ENCODE results near the gene NAALADL2.

Gene NAALADL2

DNA sequence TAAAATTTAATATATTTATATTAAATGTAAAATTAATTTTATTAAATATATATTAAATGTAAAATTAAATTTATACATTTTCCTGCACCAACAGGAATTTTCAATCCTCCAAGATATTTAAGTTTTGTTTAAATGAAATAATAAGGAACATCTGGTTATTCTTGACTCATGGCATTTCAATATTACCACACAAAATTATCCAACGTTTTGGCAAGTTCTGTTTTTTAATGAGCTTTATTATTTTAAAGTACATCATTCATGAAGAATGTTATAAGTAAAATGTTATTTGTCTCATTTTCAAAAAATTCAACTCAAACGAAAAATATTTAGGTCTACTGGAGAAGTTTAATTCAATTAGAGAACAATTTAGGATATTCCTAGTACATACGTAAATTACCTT is 811.4 kb downstream of the NAALADL2 start:
- no peak for TF ChIP-seq CTCF (IDR thresholded peaks at IDR 0.05; ENCODE audit: low read length, missing control alignments)
- H3K4me3 ChIP-seq (replicated peaks; ENCODE audit: low read depth, low read length) = no peak overlapping the region
- no peak for DNase-seq (ENCODE audit: low read depth)

DNA sequence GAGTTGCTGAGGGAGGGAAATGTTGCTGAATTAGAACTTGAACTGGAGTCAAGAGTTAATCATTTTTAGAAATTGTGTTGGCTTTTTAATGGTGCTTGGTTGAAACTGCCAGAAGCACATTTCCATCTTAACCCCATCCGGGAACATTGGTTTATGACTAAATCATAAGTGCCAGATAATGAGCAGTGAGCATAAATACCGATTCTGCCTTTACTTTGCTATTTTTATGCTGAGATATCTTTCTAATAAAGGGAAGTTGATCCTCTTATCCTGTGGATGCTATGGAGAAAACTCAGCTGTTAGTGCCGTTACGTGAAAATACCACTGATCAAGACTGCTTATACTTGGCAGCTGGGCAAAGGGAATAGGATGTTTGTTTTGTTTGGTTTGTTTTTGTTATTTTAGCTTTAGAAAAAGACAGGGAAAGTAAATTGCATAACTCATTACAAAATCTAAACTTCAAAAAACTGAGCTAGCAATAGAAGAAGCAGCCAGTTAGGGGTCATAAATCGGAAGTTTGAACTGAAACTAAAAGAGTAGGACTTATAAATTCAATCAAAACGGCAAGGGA is 813.1 kb downstream of the NAALADL2 start:
- H3K4me3 ChIP-seq (replicated peaks; ENCODE audit: low read depth, low read length) = peak overlapping the region; percentile 57
- TF ChIP-seq CTCF (IDR thresholded peaks at IDR 0.05; ENCODE audit: low read length, missing control alignments) = no peak

GRCh38 chr3:175679568-175679967 is 820.4 kb downstream of the NAALADL2 start:
- no peak for DNase-seq (ENCODE audit: low read depth)
- no peak for TF ChIP-seq CTCF (IDR thresholded peaks at IDR 0.05; ENCODE audit: low read length, missing control alignments)

More for the DNA sequence above, 813.1 kb downstream of the NAALADL2 start:
- DNase-seq (ENCODE audit: low read depth) = peak; percentile 42

DNA sequence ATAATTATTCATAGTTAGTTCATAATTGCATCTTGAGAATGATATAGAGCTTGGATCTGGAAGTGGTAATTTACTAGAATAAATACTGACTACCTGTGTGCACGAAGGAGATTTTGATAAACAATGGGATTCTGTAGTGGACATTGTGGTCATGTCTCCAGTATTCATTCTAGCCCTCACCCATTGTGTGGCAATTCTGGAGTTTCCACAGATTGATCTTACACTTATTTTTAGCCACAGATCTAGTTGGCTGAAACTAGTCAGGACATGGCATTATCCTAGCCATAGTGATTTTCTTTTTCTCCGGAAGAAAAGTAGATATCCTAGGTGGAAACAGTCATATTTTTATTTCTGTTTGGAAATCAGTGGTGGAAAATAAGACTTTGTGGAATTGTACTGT is 833.1 kb downstream of the NAALADL2 start:
- no peak for TF ChIP-seq CTCF (IDR thresholded peaks at IDR 0.05; ENCODE audit: low read length, missing control alignments)
- H3K4me3 ChIP-seq (replicated peaks; ENCODE audit: low read depth, low read length) = no peak overlapping the region
- DNase-seq (ENCODE audit: low read depth) = peak; percentile 29

More at GRCh38 chr3:175679568-175679967, 820.4 kb downstream of the NAALADL2 start:
- H3K4me3 ChIP-seq (replicated peaks; ENCODE audit: low read depth, low read length) = no peak overlapping the region

- TF ChIP-seq CTCF (IDR thresholded peaks at IDR 0.05; ENCODE audit: low read length, missing control alignments) = no peak
- no peak for DNase-seq (ENCODE audit: low read depth)
- no peak overlapping the region for H3K4me3 ChIP-seq (replicated peaks; ENCODE audit: low read depth, low read length)
Observed at GRCh38 chr3:175695251-175695650, 836.1 kb downstream of the NAALADL2 start.

- TF ChIP-seq CTCF (IDR thresholded peaks at IDR 0.05; ENCODE audit: low read length, missing control alignments) = no peak
- no peak overlapping the region for H3K4me3 ChIP-seq (replicated peaks; ENCODE audit: low read depth, low read length)
- no peak for DNase-seq (ENCODE audit: low read depth)
Observed at GRCh38 chr3:175702956-175703355, 843.8 kb downstream of the NAALADL2 start.

DNA sequence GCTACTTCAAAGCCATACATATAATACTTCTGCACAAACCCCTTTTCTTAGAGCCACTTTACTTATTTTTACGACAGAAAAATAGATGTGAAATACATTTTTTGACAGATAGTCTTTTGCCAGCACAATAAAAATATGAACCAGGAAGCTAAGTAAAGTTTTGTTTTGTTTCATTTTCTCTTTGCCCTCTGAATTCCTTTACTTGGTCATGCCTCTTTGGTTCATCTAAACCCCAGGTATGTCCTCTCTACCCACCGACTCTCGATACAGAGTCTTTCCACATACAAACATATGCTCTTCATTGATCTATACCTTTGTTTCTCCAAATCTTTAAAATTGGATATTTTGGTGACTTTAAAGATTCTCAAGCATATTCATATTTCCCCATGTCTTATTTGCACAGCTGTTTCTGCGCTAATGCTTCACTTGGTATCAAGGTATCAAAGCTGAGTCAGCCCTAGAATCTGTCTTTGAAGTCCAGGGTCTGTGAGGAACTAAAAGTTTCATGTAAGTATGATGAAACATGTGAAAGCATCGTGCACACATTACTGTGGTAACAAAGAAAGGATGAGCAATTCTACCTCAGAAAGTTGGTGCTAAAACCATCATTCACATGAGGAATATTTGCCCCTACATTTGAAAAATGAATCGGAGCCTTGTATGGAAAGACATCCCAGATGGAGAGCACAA is 845.4 kb downstream of the NAALADL2 start:
- H3K4me3 ChIP-seq (replicated peaks; ENCODE audit: low read depth, low read length) = no peak overlapping the region
- no peak for DNase-seq (ENCODE audit: low read depth)
- TF ChIP-seq CTCF (IDR thresholded peaks at IDR 0.05; ENCODE audit: low read length, missing control alignments) = no peak
